ENCODE measurements around the gene FRRS1.
A peak's percentile ranks its signal among the peaks of the same experiment; 100 is the strongest.

Gene FRRS1

DNA sequence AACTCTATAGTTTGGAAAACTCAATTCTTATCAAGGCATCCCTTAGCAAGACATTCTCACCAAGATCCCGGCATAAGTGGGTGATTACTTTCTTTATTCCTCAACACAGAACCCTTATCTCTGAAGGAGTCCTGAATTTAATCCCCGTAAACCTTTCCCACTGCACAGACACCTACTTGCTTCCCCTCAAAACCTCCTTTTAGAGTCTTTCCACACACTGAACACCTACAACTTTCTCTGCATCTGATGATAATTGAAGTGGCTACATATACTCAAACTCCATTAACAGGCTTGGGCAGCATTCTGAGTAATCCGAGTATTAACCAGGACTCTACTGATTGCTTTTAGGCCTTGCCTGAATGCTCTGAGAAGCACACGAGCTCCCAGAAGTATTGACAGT is 97.1 kb downstream of the FRRS1 start:
- Histone ChIP-seq H3K27ac (ENCODE audit: extremely low read depth, low read depth, low read length) (no peak overlapping the region), H3K9me3 (ENCODE audit: control insufficient read depth, insufficient read depth, low read depth, low read length) (no peaks in the 10 kb centered on the region), H3K4me3 (ENCODE audit: low read depth, low read length) (no peak overlapping the region), H3K4me1 (ENCODE audit: control insufficient read depth, insufficient read depth, low read length) (peaks cover 5% of the 10 kb centered on the region; the same call in 1 of the 2 replicates), H3K36me3 (ENCODE audit: control insufficient read depth in 2 of 2, insufficient read depth in 1 of 2, low read length in 2 of 2) (no peaks in the 10 kb centered on the region)
- peak; percentile 61 for TF ChIP-seq ZFHX2 (tag by site-specific recombination; conservative IDR thresholded peaks at IDR 0.05)
- peak; percentile 83; the same call in 1 of the 2 replicates for TF ChIP-seq EGR2 (tag by site-specific recombination; IDR thresholded peaks at IDR 0.05; ENCODE audit: low read depth)
- TF ChIP-seq RBAK (tag by site-specific recombination; IDR thresholded peaks at IDR 0.05) = no peak
- POLR2A ChIA-PET = no interaction called here
- CTCF ChIA-PET = interaction anchor here (1.2 kb wide), 1 partner anchor 16 kb away, joined by 5 read pairs; no protein-coding TSS in a partner anchor

DNA sequence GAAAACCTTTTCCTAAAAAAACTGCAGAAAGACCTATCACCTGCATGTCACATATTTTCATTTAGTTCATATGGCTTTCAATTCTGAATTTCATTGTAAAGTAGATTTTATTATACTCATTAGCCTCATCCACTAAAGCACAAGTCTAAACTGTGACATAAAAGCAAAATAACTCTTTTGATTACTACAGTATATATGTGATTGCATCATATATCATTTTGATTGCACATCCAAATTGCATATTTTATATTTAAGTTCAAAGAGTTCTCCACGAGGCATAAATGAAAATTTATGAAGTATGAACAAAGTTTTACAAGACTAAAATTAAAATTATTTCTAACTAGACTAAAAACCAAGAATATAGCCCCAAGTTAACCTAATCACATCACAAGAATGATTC is 101.2 kb downstream of the FRRS1 start:
- H3K4me1 ChIP-seq (ENCODE audit: control insufficient read depth, insufficient read depth, low read length) = no peaks in the 10 kb centered on the region
- no peaks in the 10 kb centered on the region for H3K36me3 ChIP-seq (ENCODE audit: control insufficient read depth in 2 of 2, insufficient read depth in 1 of 2, low read length in 2 of 2)
- CTCF ChIA-PET = interaction anchor here (1.0 kb wide), 1 partner anchor 15 kb away, joined by 3 read pairs; no protein-coding TSS in a partner anchor
- H3K9me3 ChIP-seq (ENCODE audit: control insufficient read depth, insufficient read depth, low read depth, low read length) = no peaks in the 10 kb centered on the region
- no peak for TF ChIP-seq ZNF221 (tag by site-specific recombination; IDR thresholded peaks at IDR 0.05; ENCODE audit: borderline replicate concordance)
- TF ChIP-seq ZNF112 (tag by site-specific recombination; IDR thresholded peaks at IDR 0.05) = no peak
- TF ChIP-seq HOXC10 (CRISPR knock-in tag; IDR thresholded peaks at IDR 0.05) = no peak
- TF ChIP-seq, protein P1, sequence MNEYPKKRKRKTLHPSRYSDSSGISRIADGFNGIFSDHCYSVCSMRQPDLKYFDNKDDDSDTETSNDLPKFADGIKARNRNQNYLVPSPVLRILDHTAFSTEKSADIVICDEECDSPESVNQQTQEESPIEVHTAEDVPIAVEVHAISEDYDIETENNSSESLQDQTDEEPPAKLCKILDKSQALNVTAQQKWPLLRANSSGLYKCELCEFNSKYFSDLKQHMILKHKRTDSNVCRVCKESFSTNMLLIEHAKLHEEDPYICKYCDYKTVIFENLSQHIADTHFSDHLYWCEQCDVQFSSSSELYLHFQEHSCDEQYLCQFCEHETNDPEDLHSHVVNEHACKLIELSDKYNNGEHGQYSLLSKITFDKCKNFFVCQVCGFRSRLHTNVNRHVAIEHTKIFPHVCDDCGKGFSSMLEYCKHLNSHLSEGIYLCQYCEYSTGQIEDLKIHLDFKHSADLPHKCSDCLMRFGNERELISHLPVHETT (tag by site-specific recombination; IDR thresholded peaks at IDR 0.05) = no peak
- TF ChIP-seq ZNF747 (tag by site-specific recombination; IDR thresholded peaks at IDR 0.05) = no peak
- TF ChIP-seq ZNF302 (tag by site-specific recombination; IDR thresholded peaks at IDR 0.05; ENCODE audit: low read depth) = no peak
- TF ChIP-seq, protein P2, sequence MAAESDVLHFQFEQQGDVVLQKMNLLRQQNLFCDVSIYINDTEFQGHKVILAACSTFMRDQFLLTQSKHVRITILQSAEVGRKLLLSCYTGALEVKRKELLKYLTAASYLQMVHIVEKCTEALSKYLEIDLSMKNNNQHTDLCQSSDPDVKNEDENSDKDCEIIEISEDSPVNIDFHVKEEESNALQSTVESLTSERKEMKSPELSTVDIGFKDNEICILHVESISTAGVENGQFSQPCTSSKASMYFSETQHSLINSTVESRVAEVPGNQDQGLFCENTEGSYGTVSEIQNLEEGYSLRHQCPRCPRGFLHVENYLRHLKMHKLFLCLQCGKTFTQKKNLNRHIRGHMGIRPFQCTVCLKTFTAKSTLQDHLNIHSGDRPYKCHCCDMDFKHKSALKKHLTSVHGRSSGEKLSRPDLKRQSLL (tag by site-specific recombination; IDR thresholded peaks at IDR 0.05) = no peak
- TF ChIP-seq, protein P3, sequence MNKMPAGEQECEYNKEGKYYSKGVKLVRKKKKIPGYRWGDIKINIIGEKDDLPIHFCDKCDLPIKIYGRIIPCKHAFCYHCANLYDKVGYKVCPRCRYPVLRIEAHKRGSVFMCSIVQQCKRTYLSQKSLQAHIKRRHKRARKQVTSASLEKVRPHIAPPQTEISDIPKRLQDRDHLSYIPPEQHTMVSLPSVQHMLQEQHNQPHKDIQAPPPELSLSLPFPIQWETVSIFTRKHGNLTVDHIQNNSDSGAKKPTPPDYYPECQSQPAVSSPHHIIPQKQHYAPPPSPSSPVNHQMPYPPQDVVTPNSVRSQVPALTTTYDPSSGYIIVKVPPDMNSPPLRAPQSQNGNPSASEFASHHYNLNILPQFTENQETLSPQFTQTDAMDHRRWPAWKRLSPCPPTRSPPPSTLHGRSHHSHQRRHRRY (tag by site-specific recombination; IDR thresholded peaks at IDR 0.05) = no peak
- no peak for TF ChIP-seq ZNF654 (tag by site-specific recombination; IDR thresholded peaks at IDR 0.05; ENCODE audit: low read depth)
- no peak for TF ChIP-seq ZNF670 (tag by site-specific recombination; IDR thresholded peaks at IDR 0.05; ENCODE audit: low read depth)
- no peak for TF ChIP-seq ZFP3 (tag by site-specific recombination; IDR thresholded peaks at IDR 0.05; ENCODE audit: low read depth)
- TF ChIP-seq ZNF169 (tag by site-specific recombination; IDR thresholded peaks at IDR 0.05) = no peak
- no peak for TF ChIP-seq ZNF266 (tag by site-specific recombination; IDR thresholded peaks at IDR 0.05; ENCODE audit: low read depth)
- TF ChIP-seq ZNF391 (tag by site-specific recombination; IDR thresholded peaks at IDR 0.05; ENCODE audit: borderline replicate concordance, low read depth) = no peak
- no peak overlapping the region for H3K27ac ChIP-seq (ENCODE audit: extremely low read depth, low read depth, low read length)
- POLR2A ChIA-PET = interaction anchor here (0.7 kb wide), 1 partner anchor 1325 kb away, joined by 3 read pairs; no protein-coding TSS in a partner anchor
- H3K4me3 ChIP-seq (ENCODE audit: low read depth, low read length) = no peak overlapping the region

DNA sequence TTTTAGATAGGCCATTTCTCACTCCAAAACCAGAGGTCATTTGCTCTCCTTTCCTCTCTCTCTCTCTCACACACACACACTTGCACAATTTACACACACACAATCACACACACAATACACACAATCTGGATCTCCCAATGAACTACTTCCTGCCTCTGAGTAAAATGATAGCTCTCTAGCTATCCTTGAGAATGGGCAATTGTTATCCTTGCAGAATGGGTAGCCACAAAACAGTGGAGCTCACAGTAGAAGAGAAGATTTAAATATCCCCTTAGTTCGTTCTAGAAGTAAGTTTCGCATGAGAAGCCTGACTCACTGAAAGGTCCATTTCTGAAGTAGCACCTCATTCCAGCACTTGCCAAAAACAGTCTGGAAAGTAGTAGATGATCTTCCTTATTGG is 102.9 kb downstream of the FRRS1 start:
- Histone ChIP-seq H3K4me1 (ENCODE audit: control insufficient read depth, insufficient read depth, low read length) (no peaks in the 10 kb centered on the region; the same call in 1 of the 2 replicates), H3K36me3 (ENCODE audit: control insufficient read depth in 2 of 2, insufficient read depth in 1 of 2, low read length in 2 of 2) (no peaks in the 10 kb centered on the region), H3K9me3 (ENCODE audit: control insufficient read depth, insufficient read depth, low read depth, low read length) (no peaks in the 10 kb centered on the region), H3K27ac (ENCODE audit: extremely low read depth, low read depth, low read length) (no peak overlapping the region), H3K4me3 (ENCODE audit: low read depth, low read length) (no peak overlapping the region)
- ChIA-PET POLR2A (no interaction called here), CTCF (interaction anchor here (0.8 kb wide), 1 partner anchor 16 kb away, joined by 3 read pairs; no protein-coding TSS in a partner anchor)
- TF ChIP-seq SALL2 (tag by site-specific recombination; IDR thresholded peaks at IDR 0.05; ENCODE audit: borderline replicate concordance) = no peak
- TF ChIP-seq ZNF146 (tag by site-specific recombination; IDR thresholded peaks at IDR 0.05) = no peak
- no peak for TF ChIP-seq ZNF621 (tag by site-specific recombination; IDR thresholded peaks at IDR 0.05)
- no peak for TF ChIP-seq ZNF510 (tag by site-specific recombination; IDR thresholded peaks at IDR 0.05; ENCODE audit: insufficient replicate concordance)
- TF ChIP-seq, protein P4, sequence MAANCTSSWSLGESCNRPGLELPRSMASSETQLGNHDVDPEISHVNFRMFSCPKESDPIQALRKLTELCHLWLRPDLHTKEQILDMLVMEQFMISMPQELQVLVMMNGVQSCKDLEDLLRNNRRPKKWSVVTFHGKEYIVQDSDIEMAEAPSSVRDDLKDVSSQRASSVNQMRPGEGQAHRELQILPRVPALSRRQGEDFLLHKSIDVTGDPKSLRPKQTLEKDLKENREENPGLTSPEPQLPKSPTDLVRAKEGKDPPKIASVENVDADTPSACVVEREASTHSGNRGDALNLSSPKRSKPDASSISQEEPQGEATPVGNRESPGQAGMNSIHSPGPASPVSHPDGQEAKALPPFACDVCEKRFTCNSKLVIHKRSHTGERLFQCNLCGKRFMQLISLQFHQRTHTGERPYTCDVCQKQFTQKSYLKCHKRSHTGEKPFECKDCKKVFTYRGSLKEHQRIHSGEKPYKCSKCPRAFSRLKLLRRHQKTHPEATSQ (tag by site-specific recombination; IDR thresholded peaks at IDR 0.05) = no peak
- TF ChIP-seq ZNF610 (tag by site-specific recombination; IDR thresholded peaks at IDR 0.05; ENCODE audit: borderline replicate concordance) = no peak
- TF ChIP-seq ZXDB (tag by site-specific recombination; IDR thresholded peaks at IDR 0.05) = no peak
- no peak for TF ChIP-seq EGR2 (tag by site-specific recombination; IDR thresholded peaks at IDR 0.05; ENCODE audit: low read depth)
- TF ChIP-seq YY1 (tag by site-specific recombination; IDR thresholded peaks at IDR 0.05) = no peak
- no peak for TF ChIP-seq ZNF311 (tag by site-specific recombination; IDR thresholded peaks at IDR 0.05; ENCODE audit: borderline replicate concordance)

Measured in HEK293 (cell line).